ENCODE results near the gene NF2.

DNA sequence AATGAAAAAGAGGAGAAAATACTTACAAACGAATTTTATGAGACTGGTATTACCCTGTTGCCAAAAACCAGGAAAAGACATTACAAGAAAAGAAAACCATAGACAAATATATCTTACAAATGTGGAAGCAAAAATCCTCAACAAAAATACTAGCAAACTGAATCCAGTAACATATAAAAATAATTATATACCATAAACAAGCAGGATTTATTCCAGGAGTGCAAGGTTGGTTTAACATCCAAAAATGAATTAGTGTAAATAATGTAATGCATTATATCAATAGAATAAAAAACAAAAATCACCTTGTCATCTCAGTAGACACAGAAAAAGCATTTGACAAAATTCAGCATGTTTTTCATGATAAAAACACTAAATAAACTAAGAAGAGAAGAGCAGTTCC lies 7.3 kb downstream of the NF2 start:
- TF ChIP-seq GATA2 (IDR thresholded peaks at IDR 0.05; ENCODE audit: low read depth, low read length) (no peak), GATA3 (IDR thresholded peaks at IDR 0.05; ENCODE audit: low read depth, low read length) (no peak)
